HepG2 (cell line): ENCODE data around the gene CAMTA1. TPM values are rescaled to one million over a fixed set of nuclear protein-coding genes. Genes with fewer than 3 reads are reported as not detected.
"Not testable (repeated sequence)": the region's sequence is repeated elsewhere in the genome, so short reads cannot be mapped to it uniquely, and the experiment has no call there.

Source experiments
- ATAC-seq: fragments of 200-7000 bp; cut with Tn5 transposase; 3 replicates; pipeline ENCODE4 v1.9.1; 2020; ENCODE audit warnings: mild to moderate bottlenecking, moderate library complexity
- BruUV-seq: library from RNA; stranded (reverse); fragments of 400-500 nt; replicated peaks from 2 replicates; lab custom pipeline; 2021; lab: Mats Ljungman, UMichigan
- CTCF ChIA-PET: fragments of 300-600 bp; formaldehyde crosslinking; extraction: SDS; loops from one replicate; lab custom pipeline; 2021; ENCODE audit warnings: low total read pairs, inconsistent platforms, low intra/inter-chr PET ratio; lab: Yijun Ruan, JAX
- POLR2A ChIA-PET: fragments of 350-600 bp; sonication (Branson Sonifier 250); formaldehyde crosslinking; loops from one replicate; lab custom pipeline; 2020; ENCODE audit warnings: antibody characterized with exemption, inconsistent platforms; lab: Yijun Ruan, JAX
- DNase-seq: peaks from one replicate; pipeline ENCODE4 v3.0.0-alpha.2; 2015; ENCODE audit warnings: low spot score
- FAIRE-seq: peaks from 3 replicates; lab custom pipeline; 2011; peaks lifted over from hg19 to GRCh38; lab: Jason Lieb, UNC
- H2AFZ ChIP-seq: one replicate; pipeline ENCODE4 v1.6.1; 2011; ENCODE audit warnings: low read length, inconsistent platforms
- H3K27ac ChIP-seq: fragments of 300-600 bp; 3 replicates; pipeline ENCODE4 v1.8.0; 2011; ENCODE audit warnings: mixed run types, mild to moderate bottlenecking, mixed read lengths, low read length, inconsistent platforms; ENCODE audit not compliant: insufficient read depth; ENCODE audit errors: extremely low read length
- H3K27me3 ChIP-seq, 2 experiments: fragments of 200-600 bp in 1 of 2; 2 replicates in 1 of 2; 3 replicates in 1 of 2; pipeline versions ENCODE4 v1.6.0 to v1.8.0; 2011; ENCODE audit warnings: low read length in 2 of 2, mild to moderate bottlenecking in 2 of 2, moderate library complexity in 2 of 2, inconsistent platforms in 1 of 2; ENCODE audit not compliant: insufficient read depth in 2 of 2, control insufficient read depth in 1 of 2
- H3K36me3 ChIP-seq, 2 experiments: fragments of 200-600 bp in 1 of 2; replicated peaks in 1 of 2; 2 replicates in 1 of 2; 3 replicates in 1 of 2; pipeline versions ENCODE4 v1.5.1 to v1.8.0; 2011; ENCODE audit warnings: low read length in 2 of 2, inconsistent platforms in 1 of 2; ENCODE audit not compliant: insufficient read depth in 2 of 2, control insufficient read depth in 1 of 2
- H3K4me1 ChIP-seq: 2 replicates; pipeline ENCODE4 v1.5.1; 2012; ENCODE audit warnings: low read length, inconsistent platforms; ENCODE audit not compliant: insufficient read depth
- H3K4me2 ChIP-seq: 2 replicates; pipeline ENCODE4 v1.6.0; 2011; ENCODE audit warnings: low read depth, low read length, inconsistent platforms
- H3K4me3 ChIP-seq, 3 experiments: fragments of 200-600 bp in 1 of 3; sonication (generic), shearing (Covaris generic) in 1 of 3; replicated peaks in 1 of 3; 2 replicates each; pipeline ENCODE4 v1.5.1; 2011 to 2016; ENCODE audit warnings: low read length in 3 of 3, inconsistent platforms in 2 of 3, low read depth in 2 of 3, mild to moderate bottlenecking in 2 of 3, control low read depth in 1 of 3, mixed read lengths in 1 of 3; ENCODE audit not compliant: insufficient read depth in 1 of 3
- H3K79me2 ChIP-seq: one replicate; pipeline ENCODE4 v1.6.1; 2011; ENCODE audit warnings: low read length, inconsistent platforms; ENCODE audit not compliant: insufficient read depth
- H3K9ac ChIP-seq: 2 replicates; pipeline ENCODE4 v1.6.0; 2011; ENCODE audit warnings: mild to moderate bottlenecking, low read depth, low read length, inconsistent platforms; ENCODE audit not compliant: insufficient read depth
- H3K9me3 ChIP-seq: 2 replicates; pipeline ENCODE4 v1.5.1; 2012; ENCODE audit warnings: mild to moderate bottlenecking, low read length
- H4K20me1 ChIP-seq: 2 replicates; pipeline ENCODE4 v1.6.0; 2011; ENCODE audit warnings: inconsistent platforms, mild to moderate bottlenecking, low read length, moderate library complexity; ENCODE audit not compliant: insufficient read depth
- NCOA2 ChIP-seq: sonication (generic); formaldehyde crosslinking; IDR thresholded peaks from 2 replicates; pipeline ENCODE4 v1.8.0; 2022; ENCODE audit warnings: inconsistent platforms
- ZNF3 ChIP-seq: IDR thresholded peaks from 2 replicates; pipeline ENCODE4 v1.7.0; 2017; ENCODE audit warnings: inconsistent platforms
- ZNF883 ChIP-seq: sonication (generic); formaldehyde crosslinking; IDR thresholded peaks from 2 replicates; pipeline ENCODE4 v1.5.1; 2020; ENCODE audit warnings: mild to moderate bottlenecking, missing genetic modification reagents; ENCODE audit errors: not compliant biosample characterization
- WGBS: methylation state at CpG from one replicate; pipeline ENCODE4 v1.1.6; 2017; ENCODE audit warnings: low lambda C conversion rate; 5-methylcytosine and 5-hydroxymethylcytosine counted together
- in situ Hi-C: cut with HindIII; loops from 2 replicates; pipeline ENCODE4 v1.10.0; 2017; ENCODE audit warnings: low pct_unique_long_range_greater_than_20kb; ENCODE audit not compliant: extremely low pct_ligation_motif_present
- intact Hi-C: fragments of 100-400 bp; cut with micrococcal nuclease; formaldehyde crosslinking; loops from one replicate; pipeline ENCODE4 v1.10.0; 2022; ENCODE audit not compliant: unreplicated experiment
- polyA plus RNA-seq, 8 experiments: library from polyadenylated mRNA; depleted of rRNA in 3 of 8; stranded (reverse) in 7 of 8; unstranded in 1 of 8; fragments of >200 nt; fragmentation: Illumina TruSeq in 4 of 8; extraction: Trizol in 4 of 8; gene quantifications; 2 replicates each; pipeline versions ENCODE4 v1.2.1 to v1.2.3, GENCODE V29; 2011 to 2016; ENCODE audit warnings: low read depth in 4 of 8, missing spikeins in 1 of 8, mixed read lengths in 1 of 8; ENCODE audit not compliant: insufficient read depth in 1 of 8
- total RNA-seq, 5 experiments: library from RNA; depleted of rRNA; stranded (reverse); fragments of >200 nt; fragmentation: Illumina TruSeq; extraction: Trizol; gene quantifications; 2 replicates each; pipeline ENCODE4 v1.2.3, GENCODE V29; 2016; ENCODE audit warnings: low read depth in 1 of 5
- TF ChIP-seq, protein P1 (sequence below): sonication (generic); formaldehyde crosslinking; IDR thresholded peaks from 2 replicates; pipeline ENCODE4 v1.4.0; 2020; ENCODE audit warnings: missing genetic modification reagents

CAMTA1 gene
- total and polyA plus RNA-seq, 2 of the 13 experiments (the other 11 are each of a cell fraction or from before 2014, with no cell fraction given): 25.0 to 36.4 TPM

DNA sequence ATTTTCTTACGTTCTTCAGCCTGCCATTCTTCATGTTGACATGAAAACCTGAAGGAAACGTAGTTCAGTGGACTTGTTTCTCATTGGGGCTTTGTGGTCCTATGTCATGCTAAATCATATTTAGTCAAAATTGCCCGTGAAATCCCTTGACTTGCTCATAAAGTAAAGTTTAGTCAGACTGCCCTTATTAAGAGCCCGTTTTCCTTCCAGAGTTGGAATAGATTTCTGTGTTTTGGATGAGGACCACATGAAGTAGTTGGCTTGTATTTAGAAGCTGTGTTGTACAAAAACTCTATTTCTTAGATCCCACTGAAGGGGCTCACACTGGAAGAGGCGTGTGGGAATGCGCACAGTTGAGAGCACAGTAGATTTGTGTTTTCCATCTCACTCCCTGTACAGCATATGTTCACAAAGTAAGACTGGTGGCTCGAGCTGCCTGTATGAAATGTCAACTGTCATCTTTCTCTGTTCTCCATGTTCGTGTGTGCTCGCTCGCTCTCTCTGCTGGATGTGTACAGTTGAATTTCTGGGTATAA is 42.4 kb downstream of the CAMTA1 start:
- Histone ChIP-seq H3K4me2 (no peak overlapping the region), H3K4me1 (peaks cover 29% of the 10 kb centered on the region), H3K9me3 (no peaks in the 10 kb centered on the region), H3K4me3 (no peak overlapping the region), H3K36me3 (peaks cover 2 to 4% of the 10 kb centered on the region in 2 experiments; a peak in 2 of 5 replicates), H3K27ac (no peak overlapping the region), H3K9ac (no peak overlapping the region), H3K27me3 (no peaks in the 10 kb centered on the region), H2AFZ (no peak overlapping the region), H4K20me1 (no peaks in the 10 kb centered on the region), H3K79me2 (peaks cover 6% of the 10 kb centered on the region)
- in situ Hi-C loops (no loop called here), intact Hi-C loops (no loop called here)
- ChIA-PET POLR2A (no interaction called here), CTCF (no interaction called here)
- no peak for DNase-seq
- WGBS: 96% methylated on average over 10 of the region's 10 CpGs
- no peak for ATAC-seq
- no TSS peak for BruUV-seq
- TF ChIP-seq ZNF3 (CRISPR knock-in tag): no peak
- TF ChIP-seq, protein P1, sequence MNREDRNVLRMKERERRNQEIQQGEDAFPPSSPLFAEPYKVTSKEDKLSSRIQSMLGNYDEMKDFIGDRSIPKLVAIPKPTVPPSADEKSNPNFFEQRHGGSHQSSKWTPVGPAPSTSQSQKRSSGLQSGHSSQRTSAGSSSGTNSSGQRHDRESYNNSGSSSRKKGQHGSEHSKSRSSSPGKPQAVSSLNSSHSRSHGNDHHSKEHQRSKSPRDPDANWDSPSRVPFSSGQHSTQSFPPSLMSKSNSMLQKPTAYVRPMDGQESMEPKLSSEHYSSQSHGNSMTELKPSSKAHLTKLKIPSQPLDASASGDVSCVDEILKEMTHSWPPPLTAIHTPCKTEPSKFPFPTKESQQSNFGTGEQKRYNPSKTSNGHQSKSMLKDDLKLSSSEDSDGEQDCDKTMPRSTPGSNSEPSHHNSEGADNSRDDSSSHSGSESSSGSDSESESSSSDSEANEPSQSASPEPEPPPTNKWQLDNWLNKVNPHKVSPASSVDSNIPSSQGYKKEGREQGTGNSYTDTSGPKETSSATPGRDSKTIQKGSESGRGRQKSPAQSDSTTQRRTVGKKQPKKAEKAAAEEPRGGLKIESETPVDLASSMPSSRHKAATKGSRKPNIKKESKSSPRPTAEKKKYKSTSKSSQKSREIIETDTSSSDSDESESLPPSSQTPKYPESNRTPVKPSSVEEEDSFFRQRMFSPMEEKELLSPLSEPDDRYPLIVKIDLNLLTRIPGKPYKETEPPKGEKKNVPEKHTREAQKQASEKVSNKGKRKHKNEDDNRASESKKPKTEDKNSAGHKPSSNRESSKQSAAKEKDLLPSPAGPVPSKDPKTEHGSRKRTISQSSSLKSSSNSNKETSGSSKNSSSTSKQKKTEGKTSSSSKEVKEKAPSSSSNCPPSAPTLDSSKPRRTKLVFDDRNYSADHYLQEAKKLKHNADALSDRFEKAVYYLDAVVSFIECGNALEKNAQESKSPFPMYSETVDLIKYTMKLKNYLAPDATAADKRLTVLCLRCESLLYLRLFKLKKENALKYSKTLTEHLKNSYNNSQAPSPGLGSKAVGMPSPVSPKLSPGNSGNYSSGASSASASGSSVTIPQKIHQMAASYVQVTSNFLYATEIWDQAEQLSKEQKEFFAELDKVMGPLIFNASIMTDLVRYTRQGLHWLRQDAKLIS: no peak
- TF ChIP-seq ZNF883: no peak
- FAIRE-seq: no peak

GRCh38 chr1:6831366-6831765 is 46.1 kb downstream of the CAMTA1 start:
- 0 out of 2 replicates have a peak, but pooled peaks cover 2% of the 10 kb centered on the region for H3K4me1 ChIP-seq
- H3K9me3 ChIP-seq: no peaks in the 10 kb centered on the region
- 100% methylated on average over 1 of the region's 1 CpG for WGBS
- ChIA-PET POLR2A (no interaction called here), CTCF (no interaction called here)
- H4K20me1 ChIP-seq: no peaks in the 10 kb centered on the region
- FAIRE-seq: no peak
- H3K27ac ChIP-seq: no peak overlapping the region
- peaks cover 3% of the 10 kb centered on the region for H3K79me2 ChIP-seq
- ATAC-seq: no peak
- intact Hi-C loops (no loop called here), in situ Hi-C loops (no loop called here)
- no peak for DNase-seq
- BruUV-seq: no TSS peak
- H3K36me3 ChIP-seq: peaks cover 0 to 4% of the 10 kb centered on the region in 2 experiments; a peak in 3 of 5 replicates
- H3K27me3 ChIP-seq: no peaks in the 10 kb centered on the region; a peak in 1 of 5 replicates
- no peak for TF ChIP-seq NCOA2 (CRISPR knock-in tag)
- no peak overlapping the region for H2AFZ ChIP-seq
- no peak overlapping the region for H3K4me2 ChIP-seq
- no peak overlapping the region for H3K4me3 ChIP-seq
- no peak overlapping the region for H3K9ac ChIP-seq

DNA sequence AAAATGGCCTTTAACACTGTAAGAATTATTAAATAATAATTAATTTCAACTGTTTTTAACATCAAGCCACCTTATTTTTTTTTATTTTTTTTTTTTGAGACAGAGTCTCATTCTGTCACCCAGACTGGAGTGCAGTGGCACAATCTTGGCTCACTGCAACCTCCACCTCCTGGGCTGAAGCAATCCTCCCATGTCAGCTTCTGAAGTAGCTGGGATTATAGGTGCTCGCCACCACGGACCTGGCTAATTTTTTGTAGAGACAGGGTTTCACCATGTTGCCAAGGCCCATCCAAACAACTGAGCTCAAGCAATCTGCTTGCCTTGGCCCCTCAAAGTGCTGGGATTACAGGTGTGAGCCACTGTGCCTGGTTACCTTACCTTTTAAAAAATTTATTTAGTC is 46.8 kb downstream of the CAMTA1 start:
- H3K79me2 ChIP-seq, POLR2A ChIA-PET, H3K9me3 ChIP-seq, intact Hi-C loops, H2AFZ ChIP-seq, FAIRE-seq, H4K20me1 ChIP-seq, H3K4me2 ChIP-seq, CTCF ChIA-PET, H3K9ac ChIP-seq, BruUV-seq, H3K27ac ChIP-seq, H3K36me3 ChIP-seq, ATAC-seq, DNase-seq, H3K27me3 ChIP-seq, H3K4me1 ChIP-seq, in situ Hi-C loops, H3K4me3 ChIP-seq: not testable (repeated sequence)
- WGBS: 100% methylated on average over 2 of the region's 2 CpGs
